Keratinocyte (primary cell): Measurements from ENCODE around the gene ZSCAN2. TPM values are rescaled to one million over a fixed set of nuclear protein-coding genes. Genes with fewer than 3 reads are reported as not detected.
"Not testable (repeated sequence)": the region's sequence is repeated elsewhere in the genome, so short reads cannot be mapped to it uniquely, and the experiment has no call there.

Experiments
- DNase-seq: peaks from one replicate; pipeline ENCODE4 v3.0.0-alpha.2; 2011; ENCODE audit warnings: low read depth, missing footprints, low spot score
- FAIRE-seq: peaks from 2 replicates; lab custom pipeline; 2011; peaks lifted over from hg19 to GRCh38; lab: Jason Lieb, UNC
- H2AFZ ChIP-seq: 2 replicates; pipeline ENCODE4 v1.6.0; 2012; ENCODE audit warnings: low read length, control low read depth, inconsistent platforms; ENCODE audit not compliant: control insufficient read depth
- H3K27ac ChIP-seq: 2 replicates; pipeline ENCODE4 v1.5.1; 2011; ENCODE audit warnings: low read length; ENCODE audit not compliant: control insufficient read depth, insufficient read depth
- H3K27me3 ChIP-seq: 3 replicates; pipeline ENCODE4 v1.6.0; 2011; ENCODE audit warnings: low read length; ENCODE audit not compliant: control insufficient read depth, insufficient read depth; ENCODE audit errors: extremely low read depth
- H3K36me3 ChIP-seq, 2 experiments: 2 replicates in 1 of 2; 3 replicates in 1 of 2; pipeline ENCODE4 v1.5.1; 2011; ENCODE audit warnings: low read length in 2 of 2, mild to moderate bottlenecking in 1 of 2; ENCODE audit not compliant: control insufficient read depth in 2 of 2, insufficient read depth in 2 of 2; ENCODE audit errors: extremely low read depth in 1 of 2
- H3K4me1 ChIP-seq: 3 replicates; pipeline ENCODE4 v1.5.1; 2011; ENCODE audit warnings: low read length; ENCODE audit not compliant: control insufficient read depth, insufficient read depth; ENCODE audit errors: extremely low read depth
- H3K4me2 ChIP-seq: 3 replicates; pipeline ENCODE4 v1.6.0; 2011; ENCODE audit warnings: low read depth, low read length; ENCODE audit not compliant: control insufficient read depth, insufficient read depth; ENCODE audit errors: extremely low read depth
- H3K4me3 ChIP-seq, 3 experiments: fragments of 200-600 bp in 1 of 3; sonication (generic) in 1 of 3; 2 replicates in 2 of 3; 3 replicates in 1 of 3; pipeline ENCODE4 v1.5.1; 2011 to 2016; ENCODE audit warnings: low read length in 3 of 3, mild to moderate bottlenecking in 3 of 3, control low read depth in 2 of 3, inconsistent platforms in 1 of 3, low read depth in 1 of 3, mixed read lengths in 1 of 3, mixed run types in 1 of 3, moderate library complexity in 1 of 3; ENCODE audit not compliant: control insufficient read depth in 2 of 3, insufficient read depth in 2 of 3; ENCODE audit errors: extremely low read depth in 1 of 3
- H3K79me2 ChIP-seq: 2 replicates; pipeline ENCODE4 v1.6.0; 2012; ENCODE audit warnings: low read length; ENCODE audit not compliant: control insufficient read depth, insufficient read depth
- H3K9ac ChIP-seq: 3 replicates; pipeline ENCODE4 v1.6.0; 2011; ENCODE audit warnings: low read length; ENCODE audit not compliant: control insufficient read depth, insufficient read depth; ENCODE audit errors: extremely low read depth
- H3K9me1 ChIP-seq: 3 replicates; pipeline ENCODE4 v1.6.0; 2011; ENCODE audit warnings: low read length; ENCODE audit not compliant: control insufficient read depth, insufficient read depth; ENCODE audit errors: extremely low read depth
- H3K9me3 ChIP-seq: 2 replicates; pipeline ENCODE4 v1.5.1; 2012; ENCODE audit warnings: low read depth, low read length; ENCODE audit not compliant: control insufficient read depth
- H4K20me1 ChIP-seq: 3 replicates; pipeline ENCODE4 v1.6.0; 2011; ENCODE audit warnings: low read length; ENCODE audit not compliant: control insufficient read depth, insufficient read depth; ENCODE audit errors: extremely low read depth
- CTCF ChIP-seq, 3 experiments: IDR thresholded peaks in 1 of 3; conservative IDR thresholded peaks in 1 of 3; optimal IDR thresholded peaks in 1 of 3; 2 replicates in 2 of 3; 3 replicates in 1 of 3; pipeline versions ENCODE3 to v1.5.1; 2011; ENCODE audit warnings: low read length in 3 of 3, mild to moderate bottlenecking in 3 of 3, moderate library complexity in 2 of 3, control low read depth in 1 of 3, inconsistent platforms in 1 of 3; ENCODE audit not compliant: insufficient read depth in 2 of 3; ENCODE audit errors: extremely low read depth in 1 of 3
- EZH2 ChIP-seq: IDR thresholded peaks from one replicate; pipeline ENCODE4 v1.6.1; 2012; ENCODE audit warnings: inconsistent platforms, mild to moderate bottlenecking, low read length, moderate library complexity
- dilution Hi-C: fragments of 300-500 bp; cut with MboI; formaldehyde crosslinking; loops from one replicate; pipeline ENCODE4 v1.7.0; 2020; ENCODE audit warnings: low sequenced_read_pairs; ENCODE audit not compliant: extremely low pct_ligation_motif_present
- polyA minus RNA-seq, 3 experiments: library from RNA; depleted of rRNA, polyadenylated mRNA; stranded (reverse); fragments of >200 nt; gene quantifications; 1 replicate in 1 of 3; 2 replicates in 1 of 3; 3 replicates in 1 of 3; pipeline ENCODE4 v1.2.3, GENCODE V29; 2011
- polyA plus RNA-seq, 5 experiments: library from polyadenylated mRNA; depleted of rRNA in 3 of 5; stranded (reverse) in 3 of 5; stranded (forward) in 1 of 5; unstranded in 1 of 5; fragments of >200 nt; gene quantifications; 1 replicate in 1 of 5; 2 replicates in 3 of 5; 3 replicates in 1 of 5; pipeline versions ENCODE4 v1.2.1 to v1.2.3, GENCODE V29; 2011 to 2012; ENCODE audit warnings: missing spikeins in 2 of 5, low read depth in 1 of 5, low replicate concordance in 1 of 5

Gene ZSCAN2
- polyA plus RNA-seq (3.7 to 4.6 TPM (median 3.7 TPM) in 3 replicates), polyA minus RNA-seq (1.0 to 3.4 TPM (median 2.7 TPM) in 3 replicates)
- 1.6 TPM for polyA plus RNA-seq (2011; ENCODE audit: low read depth)
- 2.6 and 3.0 TPM in 2 replicates for polyA plus RNA-seq (2011; cell fraction: cytosol; rRNA removed)
- polyA plus RNA-seq (2011; cell fraction: nucleus; rRNA removed), result 3.8 and 4.8 TPM in 2 replicates
- polyA plus RNA-seq (2012; ENCODE audit: low replicate concordance), result 1.1 and 3.4 TPM in 2 replicates
- 1.7 TPM for polyA minus RNA-seq (2011; cell fraction: cytosol; rRNA and poly(A)+ RNA removed)
- polyA minus RNA-seq (2011; cell fraction: nucleus; rRNA and poly(A)+ RNA removed), result 3.3 and 3.4 TPM in 2 replicates

- Histone ChIP-seq H3K4me3 (peak within 1 kb of the TSS; percentile 71 to 82 (median 71)), H3K9me1 (no peaks in the 10 kb centered on the region), H3K27ac (no peak within 1 kb of the TSS), H3K79me2 (no peaks in the 10 kb centered on the region), H3K27me3 (no peaks in the 10 kb centered on the region), H4K20me1 (no peaks in the 10 kb centered on the region), H3K9ac (peak within 1 kb of the TSS; percentile 78), H3K4me2 (peak within 1 kb of the TSS; percentile 85), H3K36me3 (peaks cover 0 to 5% of the 10 kb centered on the region in 2 experiments), H2AFZ (peak within 1 kb of the TSS; percentile 95), H3K9me3 (no peaks in the 10 kb centered on the region), H3K4me1 (no peaks in the 10 kb centered on the region)
- TF ChIP-seq CTCF (optimal IDR thresholded peaks at IDR 0.05 in 1 of 3, IDR thresholded peaks at IDR 0.05 in 1 of 3, conservative IDR thresholded peaks at IDR 0.05 in 1 of 3; ENCODE audit: extremely low read depth in 1 of 3, insufficient read depth in 2 of 3, low read length in 3 of 3) (no peak), EZH2 (no peak)
- dilution Hi-C loops, result no loop called here
- DNase-seq, result peak; percentile 33
- no peak for FAIRE-seq
These were observed at the start of gene ZSCAN2 for GRCh38 chr15:84600687-84601554. Gene ZSCAN2 (plus strand): TSS chr15:84601009. CDS start chr15:84603928, 2,919 bp downstream.

- dilution Hi-C loops, H3K27ac ChIP-seq, H3K4me1 ChIP-seq, H3K9me3 ChIP-seq, FAIRE-seq, H3K79me2 ChIP-seq, DNase-seq, H3K4me3 ChIP-seq, H3K36me3 ChIP-seq, H3K9me1 ChIP-seq, H2AFZ ChIP-seq, H4K20me1 ChIP-seq, H3K27me3 ChIP-seq, H3K9ac ChIP-seq, H3K4me2 ChIP-seq: not testable (repeated sequence)
These were observed 49.2 kb upstream of the ZSCAN2 start for GRCh38 chr15:84551624-84552023.
